HL-60/S4 (cell line): ENCODE measurements around the gene BRSK2.
"Not testable (repeated sequence)": the region's sequence is repeated elsewhere in the genome, so short reads cannot be mapped to it uniquely, and the experiment has no call there.

Source experiments
- in situ Hi-C: fragments of 300-500 bp; cut with MboI; formaldehyde crosslinking; loops from 2 replicates; pipeline ENCODE4 v1.14.3; 2022; ENCODE audit warnings: low sequenced_read_pairs

The BRSK2 gene

GRCh38 chr11:1389932-1390568, at the start of gene BRSK2:
BRSK2 (plus strand) TSS chr11:1389934; CDS start chr11:1390285, 351 bp downstream.
- in situ Hi-C loops: no loop called here

GRCh38 chr11:1340111-1340510, 49.6 kb upstream of the BRSK2 start:
- in situ Hi-C loops: no loop called here

GRCh38 chr11:1341226-1341625, 48.5 kb upstream of the BRSK2 start:
- in situ Hi-C loops: not testable (repeated sequence)

GRCh38 chr11:1341928-1342524, 47.7 kb upstream of the BRSK2 start:
- in situ Hi-C loops: no loop called here

- in situ Hi-C loops: no loop called here
These were observed 46.8 kb upstream of the BRSK2 start for GRCh38 chr11:1342946-1343345.

- in situ Hi-C loops: no loop called here
These were observed 46.2 kb upstream of the BRSK2 start for GRCh38 chr11:1343391-1344055.

GRCh38 chr11:1344056-1344635, 45.6 kb upstream of the BRSK2 start:
- in situ Hi-C loops: no loop called here

- in situ Hi-C loops: no loop called here
These were observed 43.8 kb upstream of the BRSK2 start for GRCh38 chr11:1345737-1346513.

GRCh38 chr11:1346669-1347390, 42.9 kb upstream of the BRSK2 start:
- in situ Hi-C loops: no loop called here

- in situ Hi-C loops: not testable (repeated sequence)
These were observed 42.2 kb upstream of the BRSK2 start for GRCh38 chr11:1347411-1347999.

- in situ Hi-C loops: no loop called here
These were observed 41.5 kb upstream of the BRSK2 start for GRCh38 chr11:1348146-1348795.

- in situ Hi-C loops: no loop called here
These were observed 40.9 kb upstream of the BRSK2 start for GRCh38 chr11:1348796-1349326.

- in situ Hi-C loops: no loop called here
These were observed 40.2 kb upstream of the BRSK2 start for GRCh38 chr11:1349327-1350041.

GRCh38 chr11:1350086-1350725, 39.5 kb upstream of the BRSK2 start:
- in situ Hi-C loops: no loop called here

- in situ Hi-C loops: no loop called here
These were observed 38.3 kb upstream of the BRSK2 start for GRCh38 chr11:1351278-1351937.

- in situ Hi-C loops: no loop called here
These were observed 36.9 kb upstream of the BRSK2 start for GRCh38 chr11:1352696-1353382.
